Gastrocnemius medialis (tissue), 4 donors: ENCODE data around the gene GPR157. TPM values are rescaled to one million over a fixed set of nuclear protein-coding genes. Genes with fewer than 3 reads are reported as not detected.
A peak's percentile ranks its signal among the peaks of the same experiment; 100 is the strongest.

Source experiments
- ATAC-seq, 2 donors: fragments of 150-250 bp; one replicate each; pipeline ENCODE4 v1.9.1; 2016
- DNase-seq, 2 donors: peaks; one replicate each; pipeline ENCODE4 v3.0.0-alpha.2; 2019
- H3K27ac ChIP-seq, 4 donors: fragments of 200-600 bp; sonication (generic); 1 replicate in 1 of 4; 2 replicates in 3 of 4; pipeline ENCODE4 v1.5.1; 2016 to 2018; ENCODE audit warnings: mild to moderate bottlenecking in 2 of 4, moderate library complexity in 1 of 4
- H3K27me3 ChIP-seq, 3 donors: fragments of 200-600 bp; sonication (generic) in 2 of 3; 1 replicate in 1 of 3; 2 replicates in 2 of 3; pipeline versions ENCODE4 v1.5.1 to v1.6.0; 2016 to 2019; ENCODE audit warnings: mild to moderate bottlenecking in 1 of 3, moderate library complexity in 1 of 3
- H3K36me3 ChIP-seq, 2 donors: fragments of 200-600 bp; sonication (generic) in 1 of 2; one replicate each; pipeline ENCODE4 v1.5.1; 2017 to 2018
- H3K4me1 ChIP-seq, 2 donors: fragments of 200-600 bp; sonication (generic) in 1 of 2; one replicate each; pipeline ENCODE4 v1.5.1; 2016 to 2017; ENCODE audit warnings: mild to moderate bottlenecking in 2 of 2
- H3K4me3 ChIP-seq, 4 donors: fragments of 200-600 bp; sonication (generic) in 3 of 4; 1 replicate in 1 of 4; 2 replicates in 3 of 4; pipeline ENCODE4 v1.5.1; 2016 to 2019; ENCODE audit warnings: mild to moderate bottlenecking in 2 of 4
- H3K9me3 ChIP-seq, 3 donors: fragments of 200-600 bp; sonication (generic) in 2 of 3; 1 replicate in 1 of 3; 2 replicates in 2 of 3; pipeline ENCODE4 v1.5.1; 2016 to 2019
- POLR2A ChIP-seq, 2 donors: fragments of 450-650 bp; IDR thresholded peaks; one replicate each; pipeline ENCODE4 v1.6.1; 2017; ENCODE audit warnings: antibody characterized with exemption in 2 of 2, mild to moderate bottlenecking in 2 of 2, moderate library complexity in 2 of 2
- in situ Hi-C, 4 donors: fragments of 200-750 bp; cut with MboI; loops; one replicate each; pipeline versions ENCODE4 v1.15.0 to v1.8.0; 2017; ENCODE audit warnings: low sequenced_read_pairs in 4 of 4
- intact Hi-C: fragments of 100-400 bp; cut with DNase I; formaldehyde crosslinking; loops from one replicate; pipeline ENCODE4 v1.15.1; 2023; ENCODE audit warnings: low total_unique reads
- total RNA-seq, 4 donors: library from RNA; depleted of rRNA; stranded (reverse); fragments of >200 nt; gene quantifications; one replicate each; pipeline versions ENCODE4 v1.1.0 to v1.2.3, GENCODE V29; 2016
- TF ChIP-seq, protein P1 (sequence below), 5 experiments: fragments of 450-650 bp in 3 of 5; fragments of 200-600 bp in 2 of 5; sonication (generic) in 2 of 5; IDR thresholded peaks in 4 of 5; conservative IDR thresholded peaks in 1 of 5; 1 replicate in 4 of 5; 2 replicates in 1 of 5; pipeline ENCODE4 v1.5.1; 2016 to 2019; ENCODE audit warnings: antibody characterized with exemption in 5 of 5, mild to moderate bottlenecking in 3 of 5, moderate library complexity in 3 of 5

The GPR157 gene
- total RNA-seq, 4 donors from 2014 or later = 12.9 to 38.1 (median 18.9) TPM

DNA sequence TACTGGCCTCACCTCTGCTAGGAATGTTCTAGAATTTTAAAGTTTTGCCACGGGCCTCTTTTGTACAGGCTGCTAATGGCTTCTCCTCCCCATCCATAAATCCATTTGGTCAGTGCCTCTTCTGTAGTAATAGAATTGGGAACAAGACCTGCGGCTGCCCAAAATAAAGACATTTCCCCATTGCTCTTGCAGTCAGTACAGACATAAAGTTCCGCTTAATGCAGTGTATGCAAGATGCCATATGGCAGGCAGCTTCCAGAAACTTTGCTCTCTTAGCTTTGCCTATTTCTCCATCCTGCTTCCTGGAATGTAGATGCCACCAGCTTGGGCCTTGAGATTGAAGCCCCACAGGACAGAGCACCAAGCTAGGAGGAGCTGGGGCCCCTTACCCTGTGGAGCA, 55.8 kb downstream of the GPR157 start:
- in situ Hi-C loops = no loop called here

DNA sequence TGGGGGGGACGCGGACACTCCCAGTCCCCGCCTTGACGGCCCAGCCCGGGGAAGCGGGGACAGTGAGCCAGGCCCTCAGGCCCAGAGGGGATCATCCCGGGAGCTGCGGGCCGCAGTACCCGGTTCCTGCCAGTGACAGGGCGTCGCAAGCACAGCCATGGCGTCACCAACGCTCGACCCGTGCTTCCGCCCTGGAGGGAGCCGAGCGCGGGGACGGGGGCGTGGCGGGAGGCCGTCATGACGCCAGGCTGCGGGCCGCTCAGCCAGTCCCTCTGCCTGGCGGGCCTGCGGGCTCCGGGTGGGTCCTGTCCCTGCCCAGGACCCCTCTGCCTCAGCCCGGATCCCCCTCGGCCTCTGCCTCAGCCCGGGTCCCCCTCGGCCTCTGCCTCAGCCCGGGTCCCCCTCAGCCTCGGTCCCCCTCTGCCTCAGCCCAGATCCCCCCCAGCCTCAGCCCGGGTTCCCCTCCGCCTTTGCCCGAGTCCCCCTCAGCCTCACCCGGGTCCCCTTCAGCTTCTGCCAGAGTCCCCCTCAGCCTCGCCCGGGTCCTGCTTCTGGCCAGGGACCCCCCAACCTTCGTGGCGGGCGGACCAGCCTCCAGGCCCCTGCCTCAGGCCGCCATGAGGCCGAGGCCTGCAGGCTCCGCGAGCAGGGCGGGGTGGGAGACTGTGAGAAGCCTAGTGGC, 57.2 kb downstream of the GPR157 start:
- intact Hi-C loops = no loop called here
- Histone ChIP-seq H3K4me3 (no peak overlapping the region), H3K27me3 (no peaks in the 10 kb centered on the region), H3K36me3 (no peaks in the 10 kb centered on the region), H3K4me1 (peaks cover 34 to 35% of the 10 kb centered on the region in 2 donors), H3K27ac (peak overlapping the region in 1 of 4 donors; percentile 98), H3K9me3 (no peaks in the 10 kb centered on the region)
- no peak for ATAC-seq
- in situ Hi-C loops = no loop called here
- DNase-seq = no peak
- TF ChIP-seq POLR2A (IDR thresholded peaks at IDR 0.05) = no peak
- TF ChIP-seq, protein P1, sequence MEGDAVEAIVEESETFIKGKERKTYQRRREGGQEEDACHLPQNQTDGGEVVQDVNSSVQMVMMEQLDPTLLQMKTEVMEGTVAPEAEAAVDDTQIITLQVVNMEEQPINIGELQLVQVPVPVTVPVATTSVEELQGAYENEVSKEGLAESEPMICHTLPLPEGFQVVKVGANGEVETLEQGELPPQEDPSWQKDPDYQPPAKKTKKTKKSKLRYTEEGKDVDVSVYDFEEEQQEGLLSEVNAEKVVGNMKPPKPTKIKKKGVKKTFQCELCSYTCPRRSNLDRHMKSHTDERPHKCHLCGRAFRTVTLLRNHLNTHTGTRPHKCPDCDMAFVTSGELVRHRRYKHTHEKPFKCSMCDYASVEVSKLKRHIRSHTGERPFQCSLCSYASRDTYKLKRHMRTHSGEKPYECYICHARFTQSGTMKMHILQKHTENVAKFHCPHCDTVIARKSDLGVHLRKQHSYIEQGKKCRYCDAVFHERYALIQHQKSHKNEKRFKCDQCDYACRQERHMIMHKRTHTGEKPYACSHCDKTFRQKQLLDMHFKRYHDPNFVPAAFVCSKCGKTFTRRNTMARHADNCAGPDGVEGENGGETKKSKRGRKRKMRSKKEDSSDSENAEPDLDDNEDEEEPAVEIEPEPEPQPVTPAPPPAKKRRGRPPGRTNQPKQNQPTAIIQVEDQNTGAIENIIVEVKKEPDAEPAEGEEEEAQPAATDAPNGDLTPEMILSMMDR (IDR thresholded peaks at IDR 0.05 in 4 of 5, conservative IDR thresholded peaks at IDR 0.05 in 1 of 5) = no peak

More for the DNA sequence above, 55.8 kb downstream of the GPR157 start:
- no peaks in the 10 kb centered on the region for H3K27me3 ChIP-seq
- no peak for ATAC-seq
- H3K4me3 ChIP-seq = no peak overlapping the region
- H3K36me3 ChIP-seq = no peaks in the 10 kb centered on the region
- DNase-seq = no peak
- H3K27ac ChIP-seq = no peak overlapping the region
- peaks cover 21 to 25% of the 10 kb centered on the region in 2 donors for H3K4me1 ChIP-seq
- intact Hi-C loops = no loop called here
- no peaks in the 10 kb centered on the region for H3K9me3 ChIP-seq
- TF ChIP-seq POLR2A (IDR thresholded peaks at IDR 0.05) = no peak
- TF ChIP-seq, protein P1 (IDR thresholded peaks at IDR 0.05 in 4 of 5, conservative IDR thresholded peaks at IDR 0.05 in 1 of 5) = no peak

DNA sequence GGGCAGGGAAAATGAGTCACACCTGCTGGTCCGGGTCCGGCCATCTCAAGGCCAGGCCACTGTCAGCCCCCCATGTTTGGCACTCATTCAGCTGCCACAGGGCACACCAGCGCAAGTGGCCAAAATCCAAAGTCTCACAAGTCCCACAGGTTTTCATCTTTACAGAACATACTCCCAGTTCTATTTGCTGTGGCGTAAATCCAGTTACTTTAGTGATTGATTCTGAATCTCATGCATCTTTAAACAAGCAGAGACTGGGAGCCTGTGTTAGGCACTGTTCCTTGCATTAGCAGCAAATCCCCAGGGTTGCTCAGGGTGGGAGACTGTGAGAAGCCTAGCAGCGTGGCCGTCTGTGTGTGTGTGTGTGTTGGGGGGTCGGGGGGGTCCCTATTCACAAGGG, 58.4 kb downstream of the GPR157 start:
- ATAC-seq (no peak), DNase-seq (no peak)
- in situ Hi-C loops = no loop called here
- H3K4me3 ChIP-seq = no peak overlapping the region
- H3K27me3 ChIP-seq = no peaks in the 10 kb centered on the region
- peak overlapping the region; percentile 86 to 98 (median 92) for H3K27ac ChIP-seq
- H3K9me3 ChIP-seq = no peaks in the 10 kb centered on the region
- H3K4me1 ChIP-seq = peaks cover 44 to 46% of the 10 kb centered on the region in 2 donors
- intact Hi-C loops = no loop called here
- H3K36me3 ChIP-seq = no peaks in the 10 kb centered on the region
- no peak for TF ChIP-seq POLR2A (IDR thresholded peaks at IDR 0.05)
- TF ChIP-seq, protein P1 (IDR thresholded peaks at IDR 0.05 in 4 of 5, conservative IDR thresholded peaks at IDR 0.05 in 1 of 5) = no peak

DNA sequence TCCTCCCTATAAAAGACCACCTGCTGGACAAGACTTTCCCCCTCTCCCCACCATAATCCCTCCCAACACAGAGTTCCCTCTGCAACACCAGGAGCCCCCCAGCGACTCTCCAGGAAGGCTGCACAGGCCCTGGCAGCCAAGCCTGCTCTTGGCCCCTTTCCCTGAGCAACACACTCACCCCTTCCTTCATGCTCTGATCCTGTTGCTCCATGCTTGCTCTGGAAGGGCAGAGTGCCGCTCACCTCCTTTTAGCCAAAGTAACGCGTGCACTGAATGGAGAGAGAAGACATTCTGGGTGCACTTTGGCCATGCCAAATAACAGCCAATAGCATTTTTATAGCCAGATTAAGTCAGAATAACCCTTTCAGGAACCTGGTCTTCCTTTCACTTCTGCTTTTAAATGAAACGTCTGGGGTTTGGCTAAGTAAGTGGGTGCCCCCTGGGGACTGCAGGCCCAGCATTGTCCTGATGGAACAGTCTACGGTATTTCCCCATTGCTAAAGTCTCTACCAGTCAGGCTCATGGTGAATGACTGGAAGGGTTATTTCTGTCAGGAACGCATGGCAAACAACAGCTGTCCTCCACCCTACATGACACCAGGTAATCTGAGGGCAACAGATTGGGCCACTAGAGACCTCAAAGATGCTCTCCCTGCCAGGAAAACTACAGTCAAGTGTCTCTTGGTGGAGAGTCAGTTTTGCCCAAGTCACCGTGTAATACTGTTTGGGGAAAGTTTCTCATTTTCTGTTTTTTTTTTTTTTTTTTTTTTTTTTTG, 59.4 kb downstream of the GPR157 start, which contains the start of gene SLC2A5:
Gene SLC2A5, minus strand, starts transcription at position 310 of the 775 bp plus-strand sequence. Its CDS starts 99 bp downstream, at position 211.
- Histone ChIP-seq H3K27me3 (no peaks in the 10 kb centered on the region), H3K36me3 (no peaks in the 10 kb centered on the region), H3K9me3 (no peaks in the 10 kb centered on the region), H3K4me3 (peak within 1 kb of the TSS; percentile 26 to 56 (median 32)), H3K27ac (peak within 1 kb of the TSS; percentile 86 to 98 (median 92)), H3K4me1 (peaks cover 54 to 55% of the 10 kb centered on the region in 2 donors)
- in situ Hi-C loops = no loop called here
- intact Hi-C loops = loop anchor here (5.0 to 10.0 kb wide), 6 partner anchors 163 to 1055 kb away; partner anchors contain the start of genes ENO1 and H6PD
- DNase-seq = peak; percentile 89 to 92
- ATAC-seq = peak; percentile 91 to 93
- TF ChIP-seq, protein P1 (IDR thresholded peaks at IDR 0.05 in 4 of 5, conservative IDR thresholded peaks at IDR 0.05 in 1 of 5) = no peak
- TF ChIP-seq POLR2A (IDR thresholded peaks at IDR 0.05) = peak; percentile 41 to 63
